HG02678 (cell line): ENCODE data around the gene ARHGDIA.

Experiments used
- ATAC-seq: cut with Tn5 transposase; IDR thresholded peaks from one replicate; pipeline ENCODE4 v1.9.1; 2021; ENCODE audit warnings: mild to moderate bottlenecking, moderate library complexity; ENCODE audit not compliant: unreplicated experiment

Gene ARHGDIA

DNA sequence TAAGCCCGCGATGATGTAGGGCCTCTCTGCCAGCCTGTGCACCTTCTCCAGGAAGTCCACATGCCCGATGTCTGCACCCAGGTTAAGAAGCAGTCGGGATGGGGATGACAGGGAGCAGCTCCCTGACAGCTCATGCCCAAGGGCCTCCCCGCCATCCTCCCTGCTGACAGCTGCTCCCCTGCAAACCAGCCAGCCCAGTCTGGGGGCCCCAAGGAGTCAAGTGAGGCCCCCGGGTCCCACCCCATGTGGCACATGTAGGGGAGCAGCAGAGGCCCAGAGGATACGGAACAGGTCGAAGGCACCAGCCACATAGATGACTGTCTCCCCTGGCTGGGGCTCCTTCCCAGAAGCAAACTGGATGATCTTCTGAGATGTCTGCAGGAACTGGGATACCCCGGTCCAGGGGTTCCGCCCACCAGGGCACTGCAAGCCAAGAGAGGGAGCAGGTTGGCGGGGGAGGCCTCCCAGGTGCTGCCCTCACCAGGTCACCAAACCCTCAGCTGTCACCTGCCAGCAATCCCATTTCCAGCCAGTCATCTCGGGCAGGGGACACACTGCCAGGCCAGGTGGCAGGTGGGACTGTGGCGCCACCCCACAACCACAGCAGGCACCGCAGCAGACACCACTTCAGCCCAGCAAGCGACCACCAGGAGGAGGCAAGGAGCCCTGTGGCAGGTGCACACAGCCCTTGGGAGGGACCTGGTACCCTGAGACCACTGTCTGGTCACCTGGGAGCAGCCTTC lies 35.5 kb upstream of the ARHGDIA start:
- no peak for ATAC-seq

DNA sequence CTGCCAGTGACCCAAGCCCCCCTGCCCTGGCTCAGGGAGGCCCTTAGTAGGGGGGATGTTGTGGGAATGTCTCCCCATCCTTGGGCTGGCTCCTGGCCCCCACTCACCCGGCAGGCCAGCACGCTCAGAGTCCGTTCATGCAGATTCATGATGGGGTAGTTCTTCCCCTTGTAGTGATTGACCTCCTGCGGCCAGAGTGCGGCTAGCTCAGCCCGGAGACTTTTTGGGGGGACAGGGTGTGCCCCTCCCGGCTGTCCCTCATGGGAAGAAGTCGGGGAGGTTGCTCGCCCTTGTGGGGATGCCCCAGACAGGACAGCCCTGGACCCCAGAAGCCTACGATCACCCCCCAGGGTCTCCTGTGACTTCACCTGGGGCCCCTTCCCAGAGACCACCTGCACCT lies 34.9 kb upstream of the ARHGDIA start:
- no peak for ATAC-seq

DNA sequence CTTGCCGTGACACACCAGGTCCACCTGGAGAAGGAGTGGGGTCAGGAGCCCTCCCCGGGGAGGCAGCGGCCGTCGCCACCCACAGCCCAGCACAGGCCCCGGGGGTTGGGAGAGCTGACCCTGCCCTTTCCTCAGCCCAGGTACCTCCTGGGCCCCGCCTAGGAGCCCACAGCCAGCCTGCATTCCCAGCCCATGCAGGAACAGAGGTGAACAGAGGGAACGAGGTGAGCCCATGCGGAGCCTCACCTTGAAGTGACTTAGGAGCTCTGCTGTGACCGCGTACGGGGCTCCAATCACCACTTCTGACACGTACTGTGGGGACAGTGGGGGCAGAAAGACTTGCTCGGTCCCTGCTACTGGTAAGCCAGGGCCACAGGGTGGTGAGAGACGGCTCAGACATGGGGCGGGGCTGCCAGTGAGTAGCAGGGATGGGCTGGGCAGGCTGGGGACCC lies 34.3 kb upstream of the ARHGDIA start:
- ATAC-seq: no peak

DNA sequence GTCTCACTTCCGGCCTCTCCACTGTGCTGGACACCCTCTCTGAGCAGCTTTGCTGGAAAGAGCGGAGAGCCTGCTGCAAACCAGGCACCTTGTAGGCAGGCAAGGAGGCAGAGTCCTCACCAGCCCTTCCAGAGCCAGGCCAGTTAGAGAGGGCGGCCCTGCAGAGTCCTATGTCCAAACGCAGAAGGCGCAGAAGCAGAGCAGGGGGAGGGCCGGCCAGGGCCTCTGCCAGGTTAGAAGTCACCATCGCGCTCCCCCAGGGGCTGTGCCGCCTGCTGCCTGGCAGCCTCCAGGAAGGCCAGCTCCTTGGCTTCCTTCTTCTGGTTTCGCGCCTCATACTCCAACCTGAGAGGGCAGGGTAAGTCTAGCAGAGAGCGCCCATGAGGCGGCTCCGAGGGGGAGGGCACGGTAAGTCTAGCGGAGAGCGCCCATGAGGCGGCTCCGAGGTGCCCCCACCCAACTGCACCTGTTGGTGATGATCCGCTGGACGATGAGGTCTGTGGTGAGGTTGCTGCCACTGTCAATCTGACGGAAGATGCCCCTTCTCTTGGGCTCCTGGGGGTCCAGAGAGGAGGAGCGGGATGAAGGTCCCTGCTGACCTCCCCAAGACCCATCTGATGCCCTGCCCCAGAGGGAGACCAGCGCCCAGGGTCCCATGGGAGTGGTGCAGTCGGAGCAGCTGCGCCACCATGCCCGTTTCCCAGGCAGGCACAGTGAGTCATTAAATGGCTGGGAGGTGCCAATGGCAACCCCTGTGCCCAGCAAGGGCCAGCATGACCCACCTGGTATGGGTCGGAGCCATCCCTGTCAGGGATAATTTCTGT lies 33.7 kb upstream of the ARHGDIA start:
- ATAC-seq: no peak

DNA sequence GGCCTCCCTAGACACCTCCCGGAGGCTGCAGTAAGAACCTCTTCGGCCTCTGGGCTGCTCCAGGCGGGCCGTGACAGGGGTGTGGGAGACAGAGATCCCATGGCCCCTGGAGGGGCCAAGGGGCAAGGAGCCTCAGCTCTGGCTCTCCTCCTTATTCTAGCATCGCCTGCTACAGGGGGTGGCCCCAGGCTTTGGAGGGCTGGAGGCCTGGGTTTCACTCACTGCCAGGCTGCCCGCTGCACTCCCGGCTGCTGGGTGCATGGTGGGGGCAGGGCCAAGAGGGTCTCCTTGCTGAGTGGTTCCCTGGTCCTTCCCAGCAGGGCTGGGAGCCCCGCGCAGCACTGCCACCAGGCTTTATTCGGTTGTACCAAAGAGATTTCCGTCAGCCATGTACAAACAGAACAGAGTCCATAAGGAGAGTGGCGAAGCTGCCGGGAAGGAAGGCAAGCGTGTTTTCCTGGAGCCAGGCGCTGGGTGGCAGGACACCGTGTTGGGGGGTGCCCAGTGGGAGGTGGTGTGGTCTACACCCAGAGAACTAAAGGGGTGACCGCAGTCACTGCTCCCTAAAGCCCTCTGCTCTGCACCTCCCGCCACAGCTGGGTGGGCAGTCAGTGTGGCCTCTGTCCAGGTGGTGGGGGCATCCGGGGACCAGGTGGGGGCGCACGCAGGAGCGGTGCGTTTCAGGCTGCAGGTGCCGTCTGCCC lies 32.9 kb upstream of the ARHGDIA start:
- ATAC-seq: no peak

DNA sequence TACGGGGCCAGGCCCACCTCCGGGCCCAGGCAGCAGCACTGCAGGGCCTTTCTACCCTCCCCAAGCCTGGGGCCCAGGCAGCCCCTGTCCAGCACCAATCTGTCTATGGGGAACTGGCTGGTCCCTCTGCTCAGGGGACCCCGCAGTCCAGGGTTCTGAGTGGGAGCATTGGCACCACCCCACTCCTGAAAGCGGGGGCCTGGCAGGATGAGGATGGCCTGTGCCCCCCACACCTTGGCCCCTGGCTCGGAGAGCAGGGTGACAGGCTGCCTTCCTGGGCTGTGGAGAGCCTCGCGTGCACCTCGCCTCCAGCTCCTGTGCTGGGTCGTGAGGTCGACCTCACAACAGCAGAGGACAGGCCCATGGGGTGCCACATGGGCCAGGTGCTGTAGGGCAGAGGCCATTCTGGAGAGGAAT lies 32.3 kb upstream of the ARHGDIA start:
- no peak for ATAC-seq

DNA sequence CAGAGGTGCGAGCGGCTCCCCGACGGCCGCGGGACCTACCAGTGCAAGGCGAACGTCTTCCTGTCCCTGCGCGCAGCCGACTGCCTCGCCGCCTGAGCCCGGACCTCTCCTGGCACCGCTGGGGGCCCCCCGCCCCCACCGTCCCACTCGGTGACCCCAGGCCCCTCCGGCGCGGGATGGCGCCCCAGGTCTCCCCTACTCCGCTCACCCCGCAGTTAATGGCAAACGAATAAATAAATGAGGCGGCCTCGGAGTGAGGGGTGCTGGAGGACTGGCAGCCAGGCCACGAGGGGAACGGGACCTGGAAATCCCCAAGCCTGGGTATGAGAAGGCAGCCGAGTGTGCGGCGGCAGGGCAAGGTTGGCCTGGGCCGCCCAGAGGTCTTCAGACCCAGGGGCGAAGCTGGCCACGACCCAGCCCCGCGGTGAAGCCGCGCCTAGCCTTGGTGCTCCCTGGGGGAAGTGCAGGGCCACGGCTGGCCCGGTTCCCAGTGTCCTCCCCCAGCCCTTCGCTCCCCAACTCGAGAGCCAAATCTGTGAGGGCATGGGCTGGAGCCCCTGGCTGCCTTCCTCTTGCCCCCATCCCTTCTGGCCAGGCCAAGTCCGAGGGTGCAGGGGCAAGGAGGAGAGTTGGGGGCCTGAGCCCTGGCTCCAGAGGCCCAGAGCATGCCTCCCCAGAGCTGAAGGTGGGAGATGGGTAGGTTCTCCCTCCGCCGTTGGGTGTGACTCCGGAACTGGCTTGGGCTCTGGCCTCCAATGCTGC lies 31.7 kb upstream of the ARHGDIA start:
- ATAC-seq: no peak

DNA sequence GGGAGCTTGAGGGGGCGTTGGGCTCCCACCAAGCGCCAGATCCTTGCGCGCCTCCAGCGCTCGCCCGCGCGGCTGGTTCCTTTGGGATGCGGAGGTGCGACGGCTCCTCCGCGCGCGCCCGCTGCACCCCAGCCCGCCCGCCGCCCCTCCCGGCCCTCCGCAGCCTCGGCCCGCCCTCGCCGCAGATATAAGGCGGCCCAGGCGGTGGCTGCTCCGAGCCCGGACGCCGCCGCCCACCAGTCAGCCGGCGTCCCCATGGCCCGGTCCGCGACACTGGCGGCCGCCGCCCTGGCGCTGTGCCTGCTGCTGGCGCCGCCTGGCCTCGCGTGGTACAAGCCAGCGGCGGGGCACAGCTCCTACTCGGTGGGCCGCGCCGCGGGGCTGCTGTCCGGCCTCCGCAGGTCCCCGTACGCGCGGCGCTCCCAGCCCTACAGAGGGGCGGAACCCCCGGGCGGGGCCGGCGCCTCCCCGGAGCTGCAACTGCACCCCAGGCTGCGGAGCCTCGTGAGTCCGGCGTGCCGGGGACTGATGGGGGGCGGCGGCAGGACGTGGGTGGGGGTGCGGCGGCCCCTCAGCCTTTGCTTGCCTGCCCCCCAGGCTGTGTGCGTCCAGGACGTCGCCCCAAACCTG lies 31.0 kb upstream of the ARHGDIA start, which contains the start of gene NPB:
NPB (plus strand) TSS at position 216 of the 630 bp plus-strand sequence; CDS start at position 256, 40 bp downstream.
- ATAC-seq: no peak

DNA sequence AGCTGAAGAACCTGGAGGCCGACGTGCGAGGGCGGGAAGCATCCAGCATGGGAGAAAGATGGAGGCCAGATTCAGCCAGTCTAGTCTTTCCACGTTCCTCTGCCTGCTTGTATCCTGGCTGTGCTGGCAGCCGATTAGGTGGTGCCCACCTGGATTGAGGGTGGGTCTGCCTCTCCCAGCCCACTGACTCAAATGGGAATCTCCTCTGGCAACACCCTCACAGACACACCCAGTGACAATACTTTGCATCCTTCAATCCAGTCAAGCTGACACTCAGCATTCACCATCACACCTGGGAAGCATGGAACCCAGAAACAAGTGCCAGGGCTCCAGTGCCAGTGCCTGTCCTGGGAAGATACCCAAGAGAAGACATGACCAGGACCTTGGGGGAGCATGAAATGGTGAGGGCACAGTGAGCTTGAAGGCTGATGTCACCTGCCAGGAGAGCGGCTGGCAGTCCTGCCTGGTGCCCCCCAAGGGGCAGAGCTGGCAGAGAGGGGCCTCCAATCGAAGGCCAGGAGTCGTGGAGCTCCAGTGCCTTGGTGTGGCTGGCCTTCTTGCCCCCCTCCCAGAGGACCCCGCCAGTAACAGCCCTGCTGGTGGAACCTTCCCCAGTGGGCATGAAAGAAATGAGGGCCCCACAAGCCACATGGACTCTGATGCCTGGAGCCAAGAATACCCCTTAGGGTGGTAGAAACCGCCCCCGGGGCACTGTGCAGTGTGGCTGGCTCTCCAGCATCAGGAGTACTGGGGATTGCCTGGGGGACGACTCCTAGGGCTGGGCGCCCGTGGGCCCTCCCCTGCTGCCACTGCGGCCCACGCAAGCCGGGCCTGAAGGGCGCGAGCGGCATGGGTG lies 30.3 kb upstream of the ARHGDIA start:
- no peak for ATAC-seq

DNA sequence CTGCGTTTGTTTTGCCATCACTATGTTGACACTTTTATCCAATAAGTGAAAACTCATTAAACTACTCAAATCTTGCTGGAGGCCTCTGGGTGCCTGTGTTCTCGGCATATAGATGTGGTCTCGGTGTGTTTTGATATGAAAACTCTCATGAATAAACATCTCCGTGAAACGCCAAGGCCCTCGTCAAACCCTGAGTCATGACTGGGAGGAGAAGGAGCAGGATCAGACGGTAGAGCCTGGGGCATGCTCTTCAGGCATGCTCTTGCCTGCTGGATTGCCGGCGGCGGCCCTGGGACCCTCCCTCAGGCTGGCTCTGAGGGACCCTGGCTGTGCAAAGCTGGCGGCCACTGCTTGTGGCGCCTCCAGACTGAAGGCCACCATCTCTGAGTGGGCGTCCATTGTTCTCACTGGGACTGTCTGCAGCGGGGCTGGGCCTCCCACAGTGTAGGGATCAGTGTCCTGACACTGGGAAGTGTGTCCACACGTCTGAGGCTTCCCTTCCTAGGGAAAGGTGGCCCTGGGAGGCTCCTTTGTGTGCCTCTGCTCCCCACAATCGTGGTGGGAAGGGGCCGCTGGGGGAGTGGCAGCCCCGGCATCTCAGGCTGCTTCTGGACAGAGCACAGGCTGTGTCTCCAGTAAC lies 29.2 kb upstream of the ARHGDIA start:
- no peak for ATAC-seq

DNA sequence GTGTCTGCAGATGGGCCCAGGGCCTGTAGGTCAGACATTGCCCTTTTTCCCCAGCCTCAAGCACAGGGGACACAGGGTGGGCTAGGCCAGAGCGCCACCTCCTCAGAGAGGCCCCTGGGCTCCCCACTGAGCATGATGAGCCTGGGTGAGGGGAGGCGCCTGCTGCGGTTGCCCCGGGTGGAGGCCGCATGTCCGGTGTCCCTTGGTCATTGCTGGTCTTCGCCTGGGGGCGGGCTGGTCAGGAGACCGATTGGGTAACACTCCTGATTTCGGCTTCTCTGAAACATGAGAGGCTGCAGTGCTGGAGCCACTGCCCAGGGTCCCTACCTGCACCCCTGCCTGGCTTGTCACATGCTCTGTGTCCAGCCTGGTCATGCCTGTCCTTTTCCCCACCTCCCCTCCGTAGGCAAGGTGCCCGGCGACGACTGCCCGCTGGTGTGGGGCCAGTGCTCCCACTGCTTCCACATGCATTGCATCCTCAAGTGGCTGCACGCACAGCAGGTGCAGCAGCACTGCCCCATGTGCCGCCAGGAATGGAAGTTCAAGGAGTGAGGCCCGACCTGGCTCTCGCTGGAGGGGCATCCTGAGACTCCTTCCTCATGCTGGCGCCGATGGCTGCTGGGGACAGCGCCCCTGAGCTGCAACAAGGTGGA lies 28.5 kb upstream of the ARHGDIA start:
- no peak for ATAC-seq

DNA sequence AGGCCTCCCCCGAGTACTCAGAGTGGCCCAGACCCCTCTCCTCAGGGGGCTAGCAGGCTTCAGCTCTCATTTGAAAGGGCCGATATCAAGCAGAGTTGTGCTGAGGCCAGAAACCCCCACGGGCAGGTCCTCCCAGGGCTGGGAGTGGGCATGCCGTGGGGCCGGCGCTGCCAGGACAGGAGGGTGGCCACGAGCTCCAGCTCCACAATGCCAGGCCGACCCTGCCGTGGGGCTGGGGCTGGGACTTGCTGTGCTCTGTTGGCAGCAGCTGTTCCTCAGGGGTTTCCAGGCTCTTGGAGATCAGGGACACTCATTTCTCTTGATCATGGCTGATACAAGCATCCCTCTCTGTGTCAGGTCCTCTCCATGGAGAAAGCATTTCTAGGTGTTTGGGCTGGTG lies 27.7 kb upstream of the ARHGDIA start:
- no peak for ATAC-seq

DNA sequence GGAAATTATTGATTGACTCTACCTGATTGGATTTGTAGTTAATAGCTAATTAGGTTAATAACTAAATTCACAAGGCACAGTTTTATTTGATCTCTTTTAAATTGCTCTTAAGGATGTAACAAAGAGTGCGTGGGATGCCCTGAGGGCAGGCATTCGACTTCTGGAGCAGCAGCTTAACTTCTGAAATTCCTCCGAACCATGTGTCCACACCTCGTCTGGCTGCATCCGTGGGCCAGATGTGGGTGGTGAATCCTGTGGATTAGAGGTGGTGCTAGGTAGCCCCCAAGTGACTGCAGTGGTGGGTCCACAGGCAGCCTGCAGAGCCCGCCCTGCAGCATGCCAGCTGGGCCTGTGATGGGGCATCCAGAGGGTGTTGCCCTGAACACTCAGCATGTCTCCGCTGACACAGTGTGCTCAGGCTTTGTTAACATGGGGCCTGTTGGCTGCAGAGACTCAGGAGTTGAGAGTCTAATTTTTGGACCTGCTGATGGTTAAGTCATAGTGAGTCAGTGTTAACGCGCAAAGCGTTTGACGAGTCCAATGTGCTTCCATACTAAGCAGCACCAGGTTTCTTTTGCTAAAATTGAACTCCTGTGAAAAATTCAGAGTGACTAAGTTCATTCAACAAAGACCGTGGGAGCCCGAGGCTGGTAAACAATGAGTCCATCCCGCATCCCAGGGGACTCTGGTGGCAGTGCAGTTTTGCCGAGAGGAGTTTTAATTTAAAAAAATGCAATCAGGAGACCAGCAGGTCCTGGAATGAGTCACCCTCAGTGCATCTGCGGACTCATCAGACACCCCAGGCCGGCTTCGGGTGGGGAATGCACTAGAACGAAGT lies 27.1 kb upstream of the ARHGDIA start:
- no peak for ATAC-seq

DNA sequence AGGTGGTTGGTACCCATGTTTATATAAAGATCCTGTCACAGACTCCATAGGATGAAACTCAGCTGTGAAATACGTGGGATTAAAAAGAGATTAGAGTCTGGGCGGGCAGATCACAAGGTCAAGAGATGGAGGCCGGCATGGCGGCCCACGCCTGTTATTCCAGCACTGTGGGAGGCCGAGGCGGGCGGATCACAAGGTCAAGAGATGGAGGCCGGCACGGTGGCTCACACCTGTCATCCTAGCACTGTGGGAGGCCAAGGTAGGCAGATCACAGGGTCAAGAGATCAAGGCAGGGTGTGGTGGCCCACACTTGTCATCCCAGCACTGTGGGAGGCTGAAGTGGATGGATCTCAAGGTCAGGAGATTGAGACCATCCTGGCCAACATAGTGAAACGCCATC lies 24.3 kb upstream of the ARHGDIA start:
- ATAC-seq: no peak

DNA sequence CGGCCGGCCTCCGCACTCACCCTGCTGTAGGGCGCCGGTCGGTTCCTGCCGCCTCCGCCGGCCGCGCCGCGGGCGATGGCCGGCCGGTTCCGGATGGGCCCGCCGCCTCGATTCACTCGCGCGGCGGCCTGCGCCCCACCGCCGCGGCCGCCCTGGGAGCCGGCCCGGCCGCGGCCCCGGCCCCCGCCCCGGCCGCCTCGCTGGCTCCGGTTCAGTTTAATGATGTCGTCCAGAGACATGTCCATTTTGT lies 20.1 kb upstream of the ARHGDIA start:
- ATAC-seq: no peak

DNA sequence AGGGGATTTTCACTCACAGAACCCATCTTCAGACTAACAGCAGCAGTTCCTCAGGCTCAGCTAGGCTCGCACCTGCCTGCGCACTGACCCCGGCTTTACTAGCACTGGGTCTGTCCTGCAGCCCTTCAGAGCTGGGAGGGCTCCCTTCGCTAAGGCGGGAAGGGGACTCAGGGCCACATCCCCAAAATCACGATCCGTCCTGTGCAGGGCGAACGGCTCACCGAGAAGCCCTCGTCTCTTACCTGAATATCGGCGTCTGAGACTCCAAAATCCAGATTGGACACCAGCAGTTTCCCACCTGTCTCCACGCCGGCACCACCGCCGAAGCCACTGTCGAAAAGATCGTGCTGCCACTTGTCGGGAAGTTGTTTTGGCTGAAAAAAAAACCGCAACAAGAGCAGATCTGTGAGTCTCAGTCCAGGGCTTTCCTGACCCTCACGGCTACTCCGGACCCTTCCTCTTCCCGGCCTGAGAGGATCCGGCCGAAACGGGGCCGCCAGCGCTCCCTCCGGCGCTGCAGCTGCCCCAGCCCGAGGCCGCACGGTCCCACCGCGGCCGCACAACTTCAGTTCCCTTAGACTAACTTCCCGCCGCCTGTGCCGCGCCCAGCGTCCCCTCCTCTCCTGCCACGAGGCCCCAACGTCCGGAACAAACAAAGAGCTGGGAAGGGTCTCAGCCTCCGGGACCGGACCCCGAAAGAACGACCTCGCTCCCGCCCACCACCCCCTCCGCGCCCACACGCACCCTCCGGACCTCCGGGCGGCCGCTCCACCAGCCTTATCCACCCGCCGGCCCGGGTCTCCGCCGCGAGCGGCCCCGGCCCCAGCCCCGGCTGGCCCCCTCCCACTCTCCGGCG lies 19.5 kb upstream of the ARHGDIA start:
- peak; percentile 14 for ATAC-seq

DNA sequence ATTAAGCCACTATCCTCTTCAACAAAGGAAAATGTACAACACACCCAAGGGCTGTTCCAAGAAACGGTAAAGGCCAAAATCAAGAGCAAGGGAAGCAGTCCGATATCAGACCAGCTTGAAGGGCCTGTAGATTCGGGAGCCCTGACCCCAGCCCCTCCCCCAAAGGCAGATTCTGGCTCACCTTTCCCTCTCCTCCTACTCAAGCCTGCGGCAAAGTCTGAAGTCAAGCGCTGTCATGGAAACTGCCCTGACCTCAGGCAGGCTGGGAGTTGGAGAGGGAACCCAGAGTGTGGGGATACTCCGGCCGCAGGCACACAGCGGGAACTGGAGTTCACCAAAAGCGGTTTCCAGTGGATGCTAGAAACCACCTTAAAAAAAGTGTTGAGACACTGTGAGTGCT lies 18.5 kb upstream of the ARHGDIA start:
- no peak for ATAC-seq
